ENCODE data around the gene SMG1. TPM values are rescaled to one million over a fixed set of nuclear protein-coding genes. Genes with fewer than 3 reads are reported as not detected.
A peak's percentile ranks its signal among the peaks of the same experiment; 100 is the strongest.

Gene SMG1
- total RNA-seq, 8 experiments from 2014 or later, result 31.1 to 100 (median 42.5) TPM

GRCh38 chr16:18832613-18833012 lies 93.6 kb downstream of the SMG1 start:
- Histone ChIP-seq H3K27ac (no peak overlapping the region), H3K4me1 (replicated peaks in 1 of 2) (no peaks in the 10 kb centered on the region), H3K4me3 (no peak overlapping the region)
- 85 to 100% (median 94%) methylated on average over 1 to 8 of the region's 8 CpGs for WGBS, 10 experiments
- in situ Hi-C loops (cut with MboI; ENCODE audit: low pct_unique_long_range_greater_than_20kb in 2 of 9, low sequenced_read_pairs in 9 of 9, unreplicated experiment in 9 of 9), result no loop called here
- no peak for ATAC-seq (replicated peaks in 6 of 8)

DNA sequence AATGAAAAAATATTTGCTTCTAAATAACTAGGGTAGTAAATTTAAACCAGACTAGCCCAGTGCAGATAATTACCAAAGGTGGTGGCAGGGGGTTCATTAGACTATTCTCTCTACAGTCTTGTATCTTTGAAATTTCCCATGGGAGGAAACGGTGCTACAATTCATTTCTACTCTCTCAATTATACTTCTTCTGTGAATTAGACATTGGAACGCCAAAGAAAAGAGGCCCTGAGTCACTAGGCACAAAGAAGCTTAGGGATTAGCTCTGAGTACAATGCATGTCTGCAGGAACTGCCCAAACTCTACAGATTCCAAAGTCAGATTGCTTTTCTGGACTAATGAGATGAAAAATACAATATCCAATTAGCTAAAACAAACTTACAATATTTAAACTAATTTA lies 94.2 kb downstream of the SMG1 start:
- Histone ChIP-seq H3K27ac (no peak overlapping the region), H3K4me3 (no peak overlapping the region), H3K4me1 (replicated peaks in 1 of 2) (no peaks in the 10 kb centered on the region)
- in situ Hi-C loops (cut with MboI; ENCODE audit: low pct_unique_long_range_greater_than_20kb in 2 of 9, low sequenced_read_pairs in 9 of 9, unreplicated experiment in 9 of 9), result no loop called here
- ATAC-seq (replicated peaks in 6 of 8), result no peak
- WGBS, 10 experiments, result 67 to 100% (median 88%) methylated on average over 1 to 2 of the region's 2 CpGs

GRCh38 chr16:18829251-18829650 lies 97.0 kb downstream of the SMG1 start:
- no peak for ATAC-seq (replicated peaks in 6 of 8)
- H3K4me3 ChIP-seq, result no peak overlapping the region
- 90 to 100% (median 100%) methylated on average over 1 to 5 of the region's 6 CpGs; no CpG with 5 or more reads in 1 of the 10 experiments for WGBS, 10 experiments
- H3K4me1 ChIP-seq (replicated peaks in 1 of 2), result no peaks in the 10 kb centered on the region
- in situ Hi-C loops (cut with MboI; ENCODE audit: low pct_unique_long_range_greater_than_20kb in 2 of 9, low sequenced_read_pairs in 9 of 9, unreplicated experiment in 9 of 9), result no loop called here
- H3K27ac ChIP-seq, result no peak overlapping the region

GRCh38 chr16:18827890-18828289 lies 98.3 kb downstream of the SMG1 start:
- ATAC-seq (replicated peaks in 6 of 8), result no peak
- H3K4me1 ChIP-seq (replicated peaks in 1 of 2), result no peaks in the 10 kb centered on the region
- in situ Hi-C loops (cut with MboI; ENCODE audit: low pct_unique_long_range_greater_than_20kb in 2 of 9, low sequenced_read_pairs in 9 of 9, unreplicated experiment in 9 of 9), result no loop called here
- 79 to 100% (median 90%) methylated on average over 1 to 4 of the region's 4 CpGs for WGBS, 10 experiments
- no peak overlapping the region for H3K4me3 ChIP-seq
- no peak overlapping the region for H3K27ac ChIP-seq

DNA sequence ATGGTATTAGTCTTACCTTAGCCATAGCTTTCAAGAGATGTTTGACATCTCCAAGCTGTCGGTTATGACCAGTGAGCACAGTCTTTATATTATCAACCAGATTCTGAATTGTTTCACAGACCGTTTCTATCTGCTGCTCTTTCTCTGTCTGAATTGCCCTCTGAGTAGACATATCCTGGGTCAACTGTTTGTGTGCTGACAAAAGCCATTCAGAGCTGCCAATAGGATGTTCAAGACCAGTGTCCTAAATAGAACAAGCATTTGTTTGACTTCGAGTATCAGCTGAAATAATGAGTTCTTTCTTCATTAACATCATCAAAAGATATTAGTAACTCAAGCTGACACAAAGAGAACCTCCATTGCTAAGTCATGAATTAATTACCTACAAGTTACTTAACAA lies 109.9 kb downstream of the SMG1 start:
- Histone ChIP-seq H3K4me3 (no peak overlapping the region), H3K4me1 (replicated peaks in 1 of 2) (no peaks in the 10 kb centered on the region), H3K27ac (no peak overlapping the region)
- in situ Hi-C loops (cut with MboI; ENCODE audit: low pct_unique_long_range_greater_than_20kb in 2 of 9, low sequenced_read_pairs in 9 of 9, unreplicated experiment in 9 of 9), result loop anchor here in 1 of 9 experiments (25.0 kb wide), 1 partner anchor 146 kb away; no protein-coding TSS in a partner anchor
- ATAC-seq (replicated peaks in 6 of 8), result no peak
- WGBS, 10 experiments, result 66 to 100% (median 85%) methylated on average over 2 to 3 of the region's 3 CpGs

GRCh38 chr16:18811925-18812324 lies 114.3 kb downstream of the SMG1 start:
- H3K4me3 ChIP-seq, result no peak overlapping the region
- in situ Hi-C loops (cut with MboI; ENCODE audit: low pct_unique_long_range_greater_than_20kb in 2 of 9, low sequenced_read_pairs in 9 of 9, unreplicated experiment in 9 of 9), result loop anchor here in 1 of 9 experiments (25.0 kb wide), 1 partner anchor 150 kb away; no protein-coding TSS in a partner anchor
- no peak for ATAC-seq (replicated peaks in 6 of 8)
- no peak overlapping the region for H3K27ac ChIP-seq
- no peaks in the 10 kb centered on the region for H3K4me1 ChIP-seq (replicated peaks in 1 of 2)
- WGBS, 10 experiments, result 47 to 93% (median 83%) methylated on average over 2 to 3 of the region's 3 CpGs; no CpG with 5 or more reads in 2 of the 10 experiments

- 93 to 100% (median 97%) methylated on average over 1 to 12 of the region's 13 CpGs; no CpG with 5 or more reads in 5 of the 10 experiments for WGBS, 10 experiments
- no peak overlapping the region for H3K27ac ChIP-seq
- in situ Hi-C loops (cut with MboI; ENCODE audit: low pct_unique_long_range_greater_than_20kb in 2 of 9, low sequenced_read_pairs in 9 of 9, unreplicated experiment in 9 of 9), result loop anchor here in 1 of 9 experiments (25.0 kb wide), 1 partner anchor 153 kb away; no protein-coding TSS in a partner anchor
- ATAC-seq (replicated peaks in 6 of 8), result no peak
- no peak overlapping the region for H3K4me3 ChIP-seq
- H3K4me1 ChIP-seq (replicated peaks in 1 of 2), result peaks cover 1 to 2% of the 10 kb centered on the region in 2 donors
Measured at GRCh38 chr16:18809165-18809564, 117.0 kb downstream of the SMG1 start.

- 0 to 40% (median 29%) methylated on average over 1 to 2 of the region's 2 CpGs; no CpG with 5 or more reads in 1 of the 10 experiments for WGBS, 10 experiments
- H3K4me3 ChIP-seq, result no peak overlapping the region
- no peak overlapping the region for H3K27ac ChIP-seq
- peaks cover 2 to 10% of the 10 kb centered on the region in 2 donors for H3K4me1 ChIP-seq (replicated peaks in 1 of 2)
- no peak for ATAC-seq (replicated peaks in 6 of 8)
- in situ Hi-C loops (cut with MboI; ENCODE audit: low pct_unique_long_range_greater_than_20kb in 2 of 9, low sequenced_read_pairs in 9 of 9, unreplicated experiment in 9 of 9), result loop anchor here in 1 of 9 experiments (25.0 kb wide), 1 partner anchor 157 kb away; no protein-coding TSS in a partner anchor
Measured at GRCh38 chr16:18805257-18805773, 120.9 kb downstream of the SMG1 start.

GRCh38 chr16:18804540-18804939 lies 121.7 kb downstream of the SMG1 start:
- no peak for ATAC-seq (replicated peaks in 6 of 8)
- H3K4me3 ChIP-seq, result no peak overlapping the region
- no peak overlapping the region for H3K27ac ChIP-seq
- in situ Hi-C loops (cut with MboI; ENCODE audit: low pct_unique_long_range_greater_than_20kb in 2 of 9, low sequenced_read_pairs in 9 of 9, unreplicated experiment in 9 of 9), result loop anchor here in 1 of 9 experiments (25.0 kb wide), 1 partner anchor 158 kb away; no protein-coding TSS in a partner anchor
- WGBS, 10 experiments, result 20 to 60% (median 32%) methylated on average over 1 to 3 of the region's 3 CpGs; no CpG with 5 or more reads in 2 of the 10 experiments
- H3K4me1 ChIP-seq (replicated peaks in 1 of 2), result peaks cover 5 to 18% of the 10 kb centered on the region in 2 donors

- ATAC-seq (replicated peaks in 6 of 8), result no peak
- H3K4me3 ChIP-seq, result no peak overlapping the region
- no peak overlapping the region for H3K27ac ChIP-seq
- WGBS, 10 experiments, result 52 to 81% (median 60%) methylated on average over 2 to 5 of the region's 5 CpGs; no CpG with 5 or more reads in 1 of the 10 experiments
- in situ Hi-C loops (cut with MboI; ENCODE audit: low pct_unique_long_range_greater_than_20kb in 2 of 9, low sequenced_read_pairs in 9 of 9, unreplicated experiment in 9 of 9), result loop anchor here in 1 of 9 experiments (25.0 kb wide), 1 partner anchor 158 kb away; no protein-coding TSS in a partner anchor
- H3K4me1 ChIP-seq (replicated peaks in 1 of 2), result peaks cover 5 to 25% of the 10 kb centered on the region in 2 donors
Measured at GRCh38 chr16:18803569-18804462, 122.4 kb downstream of the SMG1 start.

GRCh38 chr16:18802767-18803343 lies 123.4 kb downstream of the SMG1 start:
- Histone ChIP-seq H3K4me3 (no peak overlapping the region), H3K4me1 (replicated peaks in 1 of 2) (peaks cover 5 to 27% of the 10 kb centered on the region in 2 donors), H3K27ac (no peak overlapping the region)
- WGBS, 10 experiments, result 89 to 98% (median 93%) methylated on average over 6 to 16 of the region's 16 CpGs; no CpG with 5 or more reads in 1 of the 10 experiments
- in situ Hi-C loops (cut with MboI; ENCODE audit: low pct_unique_long_range_greater_than_20kb in 2 of 9, low sequenced_read_pairs in 9 of 9, unreplicated experiment in 9 of 9), result loop anchor here in 1 of 9 experiments (25.0 kb wide), 1 partner anchor 159 kb away; no protein-coding TSS in a partner anchor
- ATAC-seq (replicated peaks in 6 of 8), result no peak

GRCh38 chr16:18801145-18801972 lies 124.8 kb downstream of the SMG1 start, which contains the start of gene ARL6IP1:
Gene ARL6IP1 (minus strand): TSS chr16:18801549. CDS start chr16:18801466, 83 bp downstream.
- WGBS, 10 experiments, result 0 to 2% (median 0%) methylated on average over 1 to 12 of the region's 77 CpGs; no CpG with 5 or more reads in 7 of the 10 experiments
- peak; percentile 89 to 97 (median 95) for ATAC-seq (replicated peaks in 6 of 8)
- Histone ChIP-seq H3K27ac (peak within 1 kb of the TSS; percentile 72 to 78), H3K4me1 (replicated peaks in 1 of 2) (peaks cover 5 to 27% of the 10 kb centered on the region in 2 donors), H3K4me3 (peak within 1 kb of the TSS; percentile 57 to 95 (median 75))
- in situ Hi-C loops (cut with MboI; ENCODE audit: low pct_unique_long_range_greater_than_20kb in 2 of 9, low sequenced_read_pairs in 9 of 9, unreplicated experiment in 9 of 9), result loop anchor here in 1 of 9 experiments (25.0 kb wide), 1 partner anchor 161 kb away; no protein-coding TSS in a partner anchor

All from motor neuron (in vitro differentiated cells).